HG03045 (cell line): ENCODE data around the gene CYLC1.

ENCODE experiments used
- ATAC-seq: cut with Tn5 transposase; IDR thresholded peaks from one replicate; pipeline ENCODE4 v1.9.1; 2021; ENCODE audit warnings: mild to moderate bottlenecking, moderate library complexity; ENCODE audit not compliant: unreplicated experiment

CYLC1 gene, protein sequence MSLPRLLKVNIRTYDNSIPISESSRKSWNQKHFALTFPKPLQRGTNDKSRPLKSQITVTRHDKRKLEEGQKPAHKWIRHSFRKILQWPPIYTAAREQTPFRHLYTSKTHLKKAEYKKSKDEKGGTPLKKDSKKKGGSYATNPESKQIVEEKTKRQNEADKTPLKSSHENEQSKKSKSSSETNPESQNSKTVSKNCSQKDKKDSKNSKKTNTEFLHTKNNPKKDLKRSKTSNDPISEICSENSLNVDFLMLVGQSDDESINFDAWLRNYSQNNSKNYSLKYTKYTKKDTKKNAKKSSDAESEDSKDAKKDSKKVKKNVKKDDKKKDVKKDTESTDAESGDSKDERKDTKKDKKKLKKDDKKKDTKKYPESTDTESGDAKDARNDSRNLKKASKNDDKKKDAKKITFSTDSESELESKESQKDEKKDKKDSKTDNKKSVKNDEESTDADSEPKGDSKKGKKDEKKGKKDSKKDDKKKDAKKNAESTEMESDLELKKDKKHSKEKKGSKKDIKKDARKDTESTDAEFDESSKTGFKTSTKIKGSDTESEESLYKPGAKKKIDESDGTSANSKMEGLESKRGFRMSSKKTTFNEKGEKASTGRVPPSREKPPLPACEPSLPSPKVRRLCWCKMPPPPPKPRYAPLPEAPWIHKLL

GRCh38 chrX:83860846-83861245 lies at the start of gene CYLC1:
CYLC1 (plus strand) TSS chrX:83861146; CDS start chrX:83861183, 37 bp downstream.
- ATAC-seq, result no peak

DNA sequence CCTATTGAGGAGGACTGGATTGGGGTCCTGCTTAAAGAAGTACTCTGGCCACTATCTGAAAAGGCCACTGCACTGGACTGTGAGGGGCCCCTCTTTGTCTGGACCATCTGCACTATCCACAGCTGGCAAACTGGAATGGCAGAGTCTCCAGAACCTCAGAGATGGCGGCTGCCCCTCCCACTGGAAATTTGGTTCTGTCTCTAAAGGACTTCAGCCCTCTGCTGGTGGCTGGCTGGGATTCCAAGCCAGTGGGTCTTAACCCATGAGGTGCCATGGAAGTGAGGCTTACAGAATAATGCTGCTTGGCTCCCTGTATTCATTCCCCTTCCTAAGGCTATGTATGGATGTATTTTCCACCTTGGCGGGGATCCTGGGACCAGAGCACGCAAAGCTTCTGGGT lies 41.6 kb upstream of the CYLC1 start:
- ATAC-seq, result no peak

- no peak for ATAC-seq
Measured at GRCh38 chrX:83829874-83830273, 31.1 kb upstream of the CYLC1 start.

DNA sequence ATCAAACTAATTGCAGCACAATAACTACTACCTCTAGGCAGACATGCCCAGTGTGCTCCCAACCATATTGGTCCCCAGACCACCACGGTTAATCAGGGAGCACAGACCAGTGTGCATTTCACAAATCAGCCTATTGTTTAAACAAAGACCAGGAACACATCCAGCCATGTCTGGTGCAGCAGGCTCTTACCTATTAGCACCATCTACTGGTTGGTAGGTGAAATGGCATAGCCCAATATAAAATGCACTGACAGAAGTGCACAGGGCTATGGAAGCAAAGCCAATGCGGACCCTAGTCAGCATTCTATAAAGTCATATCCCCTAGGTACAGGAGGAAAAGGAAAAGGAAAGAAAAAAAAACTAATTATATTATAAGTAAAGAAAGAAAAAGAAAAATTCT lies 15.5 kb upstream of the CYLC1 start:
- ATAC-seq, result peak; percentile 81

GRCh38 chrX:83847339-83847738 lies 13.6 kb upstream of the CYLC1 start:
- ATAC-seq, result no peak

DNA sequence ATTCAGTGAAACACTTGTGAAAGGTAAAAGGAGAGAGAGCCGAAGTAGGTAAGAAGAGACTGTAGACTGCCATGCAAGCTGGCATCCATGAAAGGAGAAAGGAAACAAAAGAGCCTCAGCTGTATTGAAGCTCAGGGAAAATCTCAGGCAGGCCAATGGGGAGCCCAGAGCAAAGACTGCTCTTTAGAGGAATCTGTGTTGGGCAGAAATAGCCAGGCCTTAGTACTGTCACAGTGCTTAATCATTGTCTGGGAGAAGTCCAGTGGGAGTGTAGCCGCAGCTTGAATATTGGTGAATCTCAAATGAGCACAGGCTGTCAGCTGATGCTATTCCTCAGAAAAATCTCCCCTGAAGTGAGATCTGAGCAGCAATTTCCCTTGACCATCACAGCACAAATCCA lies 27.6 kb downstream of the CYLC1 start:
- ATAC-seq, result no peak

GRCh38 chrX:83892433-83892832 lies 31.5 kb downstream of the CYLC1 start:
- no peak for ATAC-seq

- no peak for ATAC-seq
Measured at GRCh38 chrX:83906921-83907320, 46.0 kb downstream of the CYLC1 start.

- no peak for ATAC-seq
Measured at GRCh38 chrX:83916525-83916924, 55.6 kb downstream of the CYLC1 start.

GRCh38 chrX:83934220-83934619 lies 73.3 kb downstream of the CYLC1 start:
- no peak for ATAC-seq
